ENCODE results near the gene SLC6A18.

DNA sequence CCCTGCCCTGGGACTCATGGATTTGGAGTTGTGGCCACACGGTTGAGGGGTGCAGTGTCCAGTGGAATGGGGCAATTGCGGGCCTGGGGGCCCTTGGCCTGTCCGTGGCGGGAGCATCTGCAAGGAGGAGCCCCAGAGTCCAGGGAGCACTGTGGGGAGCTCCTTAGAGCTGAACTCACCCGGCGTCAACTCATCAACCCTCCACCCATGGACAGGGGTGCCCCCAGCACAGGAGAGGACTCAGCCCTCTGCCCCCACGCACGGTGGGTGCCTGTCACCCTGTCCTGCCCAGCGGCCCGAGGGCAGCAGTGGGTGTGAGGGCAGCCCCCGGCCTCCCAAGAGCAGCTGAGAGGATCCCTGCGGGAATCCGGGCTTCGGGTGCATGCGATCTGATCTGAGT, 550 bp upstream of the SLC6A18 start:
- no peak for TF ChIP-seq TAF1 (IDR thresholded peaks at IDR 0.05; ENCODE audit: borderline replicate concordance, low read depth, low read length)
- TF ChIP-seq POLR2A (IDR thresholded peaks at IDR 0.05; ENCODE audit: low read depth, low read length): no peak

Measured in GM12892 (cell line).